ENCODE measurements around the gene RADX. TPM values are rescaled to one million over a fixed set of nuclear protein-coding genes. Genes with fewer than 3 reads are reported as not detected.

The RADX gene
- total and polyA plus RNA-seq, 2 donors (not counting 3 experiments of a cell fraction or from before 2014, with no cell fraction given), result 0.12 TPM; not detected in 1

GRCh38 chrX:106692425-106693065 lies 80.8 kb downstream of the RADX start:
- intact Hi-C loops (cut with micrococcal nuclease) (no loop called here), dilution Hi-C loops (cut with MboI; ENCODE audit: extremely low pct_ligation_motif_present, low sequenced_read_pairs) (no loop called here)
- Histone ChIP-seq H3K4me2 (ENCODE audit: insufficient read depth, low read length) (no peak overlapping the region), H3K9me3 (replicated peaks; ENCODE audit: control insufficient read depth, insufficient read depth, low read length) (no peaks in the 10 kb centered on the region), H3K4me1 (ENCODE audit: control insufficient read depth, extremely low read depth, insufficient read depth, low read length) (no peaks in the 10 kb centered on the region), H4K20me1 (replicated peaks; ENCODE audit: control insufficient read depth, extremely low read depth, insufficient read depth, low read length) (no peaks in the 10 kb centered on the region), H3K27me3 (ENCODE audit: control insufficient read depth in 2 of 2, insufficient read depth in 2 of 2, low read length in 2 of 2) (no peaks in the 10 kb centered on the region), H3K27ac (ENCODE audit: insufficient read depth, low read depth, low read length) (no peak overlapping the region), H3K79me2 (ENCODE audit: control insufficient read depth, insufficient read depth, low read length) (no peaks in the 10 kb centered on the region), H2AFZ (ENCODE audit: low read depth, low read length) (no peak overlapping the region), H3K9ac (replicated peaks; ENCODE audit: extremely low read depth, insufficient read depth, low read length) (no peak overlapping the region), H3K4me3 (replicated peaks in 1 of 3; ENCODE audit: insufficient read depth in 1 of 3, low read depth in 1 of 3, low read length in 3 of 3) (no peak overlapping the region), H3K36me3 (ENCODE audit: control insufficient read depth in 2 of 2, extremely low read depth in 1 of 2, insufficient read depth in 2 of 2, low read length in 2 of 2) (no peaks in the 10 kb centered on the region), H3K9me1 (replicated peaks; ENCODE audit: control insufficient read depth, extremely low read depth, insufficient read depth, low read length) (no peaks in the 10 kb centered on the region)
- FAIRE-seq (no peak), DNase-seq (ENCODE audit: low read depth, low spot score) (no peak)
- no TSS peak for BruUV-seq (replicated peaks)
- ChIA-PET POLR2A (no interaction called here), CTCF (no interaction called here)
- TF ChIP-seq EZH2 (IDR thresholded peaks at IDR 0.05; ENCODE audit: borderline replicate concordance, low read depth, low read length, severe bottlenecking), result no peak
- no peak for TF ChIP-seq MAX (IDR thresholded peaks at IDR 0.05; ENCODE audit: insufficient read depth, insufficient read length)
- no peak for TF ChIP-seq POLR2AphosphoS5 (IDR thresholded peaks at IDR 0.05; ENCODE audit: insufficient read depth, low read depth, low read length)
- no peak for TF ChIP-seq MYC (IDR thresholded peaks at IDR 0.05; ENCODE audit: low read depth, low read length)
- no peak for TF ChIP-seq POLR2A (IDR thresholded peaks at IDR 0.05; ENCODE audit: low read depth, low read length)
- no peak for TF ChIP-seq GATA2 (IDR thresholded peaks at IDR 0.05; ENCODE audit: insufficient read depth, insufficient read length, low read depth, low read length)
- no peak for TF ChIP-seq FOS (IDR thresholded peaks at IDR 0.05; ENCODE audit: borderline replicate concordance, insufficient read depth, low read length)
- TF ChIP-seq, protein P1, sequence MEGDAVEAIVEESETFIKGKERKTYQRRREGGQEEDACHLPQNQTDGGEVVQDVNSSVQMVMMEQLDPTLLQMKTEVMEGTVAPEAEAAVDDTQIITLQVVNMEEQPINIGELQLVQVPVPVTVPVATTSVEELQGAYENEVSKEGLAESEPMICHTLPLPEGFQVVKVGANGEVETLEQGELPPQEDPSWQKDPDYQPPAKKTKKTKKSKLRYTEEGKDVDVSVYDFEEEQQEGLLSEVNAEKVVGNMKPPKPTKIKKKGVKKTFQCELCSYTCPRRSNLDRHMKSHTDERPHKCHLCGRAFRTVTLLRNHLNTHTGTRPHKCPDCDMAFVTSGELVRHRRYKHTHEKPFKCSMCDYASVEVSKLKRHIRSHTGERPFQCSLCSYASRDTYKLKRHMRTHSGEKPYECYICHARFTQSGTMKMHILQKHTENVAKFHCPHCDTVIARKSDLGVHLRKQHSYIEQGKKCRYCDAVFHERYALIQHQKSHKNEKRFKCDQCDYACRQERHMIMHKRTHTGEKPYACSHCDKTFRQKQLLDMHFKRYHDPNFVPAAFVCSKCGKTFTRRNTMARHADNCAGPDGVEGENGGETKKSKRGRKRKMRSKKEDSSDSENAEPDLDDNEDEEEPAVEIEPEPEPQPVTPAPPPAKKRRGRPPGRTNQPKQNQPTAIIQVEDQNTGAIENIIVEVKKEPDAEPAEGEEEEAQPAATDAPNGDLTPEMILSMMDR (IDR thresholded peaks at IDR 0.05; ENCODE audit: extremely low read depth in 1 of 2, insufficient read depth in 1 of 2, low read depth in 1 of 2, low read length in 2 of 2), result no peak
- no peak for TF ChIP-seq JUN (IDR thresholded peaks at IDR 0.05; ENCODE audit: borderline replicate concordance, insufficient read depth, insufficient read length, low read depth)

All from endothelial cell of umbilical vein (primary cell).